ENCODE measurements around the gene CRELD1. TPM values are rescaled to one million over a fixed set of nuclear protein-coding genes. Genes with fewer than 3 reads are reported as not detected.
A peak's percentile ranks its signal among the peaks of the same experiment; 100 is the strongest.

Gene CRELD1
- total and polyA plus RNA-seq, 9 of the 15 experiments (the other 6 are each of a cell fraction or from before 2014, with no cell fraction given): 3.3 to 25.8 (median 16.5) TPM

GRCh38 chr3:9978710-9979305 is 45.2 kb downstream of the CRELD1 start (continued):
- no peak for TF ChIP-seq CHD1 (IDR thresholded peaks at IDR 0.05; ENCODE audit: low read length)
- TF ChIP-seq TEAD4 (IDR thresholded peaks at IDR 0.05; ENCODE audit: low read length): peak; percentile 98
- no peak for TF ChIP-seq TEAD4 (CRISPR knock-in tag; IDR thresholded peaks at IDR 0.05; ENCODE audit: borderline replicate concordance)
- TF ChIP-seq E2F4 (CRISPR knock-in tag; IDR thresholded peaks at IDR 0.05; ENCODE audit: low read depth): no peak
- peak; percentile 47; the same call in 1 of the 2 replicates for TF ChIP-seq DDX20 (tag; IDR thresholded peaks at IDR 0.05; ENCODE audit: low read depth)
- no peak for TF ChIP-seq RUNX1 (IDR thresholded peaks at IDR 0.05; ENCODE audit: low read depth)
- TF ChIP-seq FOXJ3 (CRISPR knock-in tag; IDR thresholded peaks at IDR 0.05): no peak
- TF ChIP-seq TEAD2 (tag; IDR thresholded peaks at IDR 0.05): no peak
- TF ChIP-seq NFIC (IDR thresholded peaks at IDR 0.05): peak; percentile 81
- no peak for TF ChIP-seq SAP30 (IDR thresholded peaks at IDR 0.05; ENCODE audit: borderline replicate concordance, insufficient read depth, low read depth, low read length, poor library complexity, severe bottlenecking)
- no peak for TF ChIP-seq ADNP (tag; IDR thresholded peaks at IDR 0.05)
- TF ChIP-seq ZNF436 (CRISPR knock-in tag; IDR thresholded peaks at IDR 0.05): no peak
- TF ChIP-seq ZBTB9 (CRISPR knock-in tag; IDR thresholded peaks at IDR 0.05): no peak
- 0 out of 2 replicates have a peak, but pooled peaks have one; percentile 11 for TF ChIP-seq PHB2 (IDR thresholded peaks at IDR 0.05; ENCODE audit: low read depth)
- no peak for TF ChIP-seq HNRNPUL1 (IDR thresholded peaks at IDR 0.05; ENCODE audit: low read length)
- TF ChIP-seq TBL1XR1 (IDR thresholded peaks at IDR 0.05; ENCODE audit: low read length in 2 of 2): peak in 1 of 2 experiments; percentile 89; a peak in 2 of 4 replicates
- no peak for TF ChIP-seq HOXB6 (CRISPR knock-in tag; IDR thresholded peaks at IDR 0.05; ENCODE audit: borderline replicate concordance)
- no peak for TF ChIP-seq REST (IDR thresholded peaks at IDR 0.05; ENCODE audit: borderline replicate concordance)
- TF ChIP-seq REST (CRISPR knock-in tag; IDR thresholded peaks at IDR 0.05; ENCODE audit: low read depth): no peak
